H1 (cell line): ENCODE data around the gene ITGB8. TPM values are rescaled to one million over a fixed set of nuclear protein-coding genes. Genes with fewer than 3 reads are reported as not detected.

ENCODE experiments used
- CTCF ChIA-PET: fragments of 300-600 bp; sonication (Branson Sonifier 250); formaldehyde crosslinking; loops from one replicate; lab custom pipeline; 2021; ENCODE audit not compliant: partially characterized antibody; lab: Charles Lee
- POLR2A ChIA-PET: fragments of 300-600 bp; sonication (Branson Sonifier 250); formaldehyde crosslinking; loops from one replicate; lab custom pipeline; 2021; ENCODE audit warnings: inconsistent platforms; ENCODE audit not compliant: partially characterized antibody; lab: Charles Lee
- DNase-seq, 2 experiments: peaks; one replicate each; pipeline versions ENCODE4 v3.0.0 to v3.0.0-alpha.2; 2010 to 2022; ENCODE audit warnings: low spot score in 2 of 2, low read depth in 1 of 2, mixed read lengths in 1 of 2
- FAIRE-seq: peaks from 2 replicates; lab custom pipeline; 2011; peaks lifted over from hg19 to GRCh38; lab: Jason Lieb, UNC
- H2AFZ ChIP-seq: 2 replicates; pipeline ENCODE4 v1.8.1; 2012; ENCODE audit warnings: low read length, inconsistent platforms
- H2AK5ac ChIP-seq: 2 replicates; pipeline ENCODE4 v1.6.1; 2013; ENCODE audit warnings: low read depth, low read length
- H2BK120ac ChIP-seq: replicated peaks from 2 replicates; pipeline ENCODE3; 2013; ENCODE audit warnings: low read depth, low read length, inconsistent platforms
- H2BK12ac ChIP-seq: 2 replicates; pipeline ENCODE4 v1.6.1; 2013; ENCODE audit warnings: low read depth, low read length
- H2BK15ac ChIP-seq: 2 replicates; pipeline ENCODE4 v1.6.1; 2013; ENCODE audit warnings: low read length
- H2BK20ac ChIP-seq: 2 replicates; pipeline ENCODE4 v1.6.1; 2013; ENCODE audit warnings: low read length
- H2BK5ac ChIP-seq: 2 replicates; pipeline ENCODE4 v1.6.1; 2013; ENCODE audit warnings: low read depth, low read length
- H3K14ac ChIP-seq: 2 replicates; pipeline ENCODE4 v1.6.1; 2013; ENCODE audit warnings: inconsistent platforms; ENCODE audit not compliant: insufficient read length
- H3K18ac ChIP-seq: 2 replicates; pipeline ENCODE4 v1.6.1; 2013; ENCODE audit warnings: low read length; ENCODE audit errors: extremely low read depth
- H3K23ac ChIP-seq: 2 replicates; pipeline ENCODE4 v1.6.1; 2013; ENCODE audit warnings: inconsistent platforms; ENCODE audit not compliant: insufficient read length
- H3K23me2 ChIP-seq: 2 replicates; pipeline ENCODE4 v1.6.1; 2013; ENCODE audit warnings: low read depth, low read length
- H3K27ac ChIP-seq: 2 replicates; pipeline ENCODE4 v1.6.1; 2011; ENCODE audit warnings: low read depth, low read length, inconsistent platforms
- H3K27me3 ChIP-seq, 4 experiments: replicated peaks in 1 of 4; 1 replicate in 1 of 4; 2 replicates in 3 of 4; pipeline versions ENCODE4 v1.6.1 to v1.8.1; 2011 to 2013; ENCODE audit warnings: low read length in 3 of 4, mild to moderate bottlenecking in 3 of 4, inconsistent platforms in 2 of 4, mixed read lengths in 2 of 4, moderate library complexity in 1 of 4; ENCODE audit not compliant: control insufficient read depth in 3 of 4, insufficient read depth in 3 of 4; ENCODE audit errors: extremely low read depth in 1 of 4
- H3K36me3 ChIP-seq, 4 experiments: 2 replicates each; pipeline versions ENCODE4 v1.6.1 to v1.8.1; 2011 to 2013; ENCODE audit warnings: mild to moderate bottlenecking in 4 of 4, low read length in 3 of 4, moderate library complexity in 2 of 4, control low read depth in 1 of 4, inconsistent platforms in 1 of 4; ENCODE audit not compliant: insufficient read depth in 4 of 4, control insufficient read depth in 2 of 4
- H3K4ac ChIP-seq: replicated peaks from 2 replicates; pipeline ENCODE3; 2013; ENCODE audit warnings: low read length, low read depth, mixed read lengths, inconsistent platforms; ENCODE audit not compliant: insufficient read length
- H3K4me1 ChIP-seq, 4 experiments: replicated peaks in 1 of 4; 1 replicate in 1 of 4; 2 replicates in 3 of 4; pipeline versions ENCODE4 v1.6.1 to v1.8.1; 2011 to 2013; ENCODE audit warnings: low read length in 3 of 4, inconsistent platforms in 2 of 4, mixed read lengths in 1 of 4; ENCODE audit not compliant: insufficient read depth in 4 of 4, control insufficient read depth in 3 of 4
- H3K4me2 ChIP-seq, 2 experiments: 2 replicates each; pipeline versions ENCODE4 v1.6.1 to v1.8.1; 2011 to 2013; ENCODE audit warnings: low read depth in 2 of 2, low read length in 2 of 2, control low read depth in 1 of 2, inconsistent platforms in 1 of 2, mild to moderate bottlenecking in 1 of 2; ENCODE audit not compliant: insufficient read depth in 1 of 2
- H3K4me3 ChIP-seq, 4 experiments: fragments of 200-600, 300-600 bp in 1 of 4; sonication (generic), shearing (Covaris generic), sonication (Bioruptor Twin) in 1 of 4; 2 replicates each; pipeline versions ENCODE4 v1.5.1 to v1.8.1; 2011 to 2016; ENCODE audit warnings: low read length in 4 of 4, low read depth in 3 of 4, control low read depth in 2 of 4, inconsistent platforms in 2 of 4, mild to moderate bottlenecking in 2 of 4, mixed read lengths in 1 of 4, moderate library complexity in 1 of 4; ENCODE audit not compliant: insufficient read depth in 2 of 4; ENCODE audit errors: extremely low read depth in 1 of 4
- H3K56ac ChIP-seq: replicated peaks from 2 replicates; pipeline ENCODE3; 2013; ENCODE audit warnings: low read depth, mild to moderate bottlenecking, mixed read lengths, low read length, inconsistent platforms; ENCODE audit not compliant: insufficient read length
- H3K79me1 ChIP-seq: 2 replicates; pipeline ENCODE4 v1.6.1; 2013; ENCODE audit warnings: low read depth, low read length, control low read depth
- H3K79me2 ChIP-seq, 2 experiments: 2 replicates each; pipeline versions ENCODE4 v1.6.1 to v1.8.1; 2012 to 2013; ENCODE audit warnings: low read length in 2 of 2, mild to moderate bottlenecking in 2 of 2, inconsistent platforms in 1 of 2; ENCODE audit not compliant: insufficient read depth in 2 of 2, control insufficient read depth in 1 of 2
- H3K9ac ChIP-seq, 4 experiments: replicated peaks in 1 of 4; 1 replicate in 1 of 4; 2 replicates in 3 of 4; pipeline versions ENCODE4 v1.6.1 to v1.8.1; 2011 to 2013; ENCODE audit warnings: low read depth in 3 of 4, low read length in 3 of 4, control low read depth in 2 of 4, mild to moderate bottlenecking in 2 of 4, moderate library complexity in 2 of 4, inconsistent platforms in 1 of 4; ENCODE audit errors: extremely low read depth in 1 of 4
- H3K9me3 ChIP-seq, 2 experiments: 2 replicates each; pipeline versions ENCODE4 v1.6.1 to v1.8.1; 2012 to 2013; ENCODE audit warnings: mild to moderate bottlenecking in 2 of 2, moderate library complexity in 2 of 2, control low read depth in 1 of 2, inconsistent platforms in 1 of 2, low read depth in 1 of 2, low read length in 1 of 2, mixed read lengths in 1 of 2; ENCODE audit not compliant: insufficient read depth in 2 of 2
- H4K20me1 ChIP-seq, 2 experiments: replicated peaks in 1 of 2; 2 replicates each; pipeline versions ENCODE3 to v1.8.1; 2011 to 2013; ENCODE audit warnings: inconsistent platforms in 2 of 2, low read length in 2 of 2, mild to moderate bottlenecking in 1 of 2; ENCODE audit not compliant: insufficient read depth in 2 of 2, control insufficient read depth in 1 of 2
- H4K5ac ChIP-seq: 2 replicates; pipeline ENCODE4 v1.6.1; 2013; ENCODE audit warnings: low read length, low read depth, mixed read lengths, inconsistent platforms; ENCODE audit not compliant: insufficient read length
- H4K8ac ChIP-seq: 2 replicates; pipeline ENCODE4 v1.8.0; 2013; ENCODE audit warnings: mild to moderate bottlenecking, moderate library complexity, low read length, inconsistent platforms; ENCODE audit not compliant: insufficient read depth; ENCODE audit errors: extremely low read depth
- H4K91ac ChIP-seq: replicated peaks from 2 replicates; pipeline ENCODE3; 2013; ENCODE audit warnings: low read length, mixed read lengths, inconsistent platforms; ENCODE audit not compliant: insufficient read length
- CEBPB ChIP-seq: IDR thresholded peaks from 2 replicates; pipeline ENCODE4 v1.6.1; 2012; ENCODE audit warnings: low read depth, low read length
- HDAC2 ChIP-seq, 2 experiments: fragments of 300-600 bp in 1 of 2; sonication (generic) in 1 of 2; IDR thresholded peaks; 2 replicates each; pipeline ENCODE4 v1.6.1; 2011 to 2012; ENCODE audit warnings: low read depth in 2 of 2, low read length in 2 of 2, mild to moderate bottlenecking in 2 of 2, moderate library complexity in 2 of 2, borderline replicate concordance in 1 of 2, inconsistent platforms in 1 of 2
- NRF1 ChIP-seq: IDR thresholded peaks from 2 replicates; pipeline ENCODE4 v1.6.1; 2011; ENCODE audit warnings: mild to moderate bottlenecking, low read depth, low read length, improper control_type of control experiment
- RAD21 ChIP-seq, 2 experiments: IDR thresholded peaks in 1 of 2; conservative IDR thresholded peaks in 1 of 2; 2 replicates each; pipeline ENCODE4 v1.6.1; 2011; ENCODE audit warnings: low read depth in 2 of 2, low read length in 2 of 2, improper control_type of control experiment in 1 of 2, inconsistent platforms in 1 of 2, mild to moderate bottlenecking in 1 of 2, moderate library complexity in 1 of 2
- WGBS, 2 experiments: shearing (Covaris generic) in 1 of 2; methylation state at CpG; one replicate each; pipeline versions ENCODE4 v1.1.6 to v1.1.7; 2013 to 2015; ENCODE audit warnings: low lambda C conversion rate in 2 of 2, mixed read lengths in 2 of 2, inconsistent platforms in 1 of 2, low coverage in 1 of 2, missing lambda C conversion rate in 1 of 2; ENCODE audit not compliant: insufficient replicate concordance in 2 of 2, insufficient coverage in 1 of 2, insufficient read length in 1 of 2; ENCODE audit errors: extremely low coverage in 1 of 2, missing lambda C conversion rate in 1 of 2; 5-methylcytosine and 5-hydroxymethylcytosine counted together
- polyA plus RNA-seq, 7 experiments: library from polyadenylated mRNA; depleted of rRNA in 3 of 7; stranded (reverse) in 5 of 7; unstranded in 2 of 7; fragments of >200 nt in 5 of 7; fragments of 200-250 nt in 2 of 7; gene quantifications; 1 replicate in 5 of 7; 2 replicates in 1 of 7; 4 replicates in 1 of 7; pipeline versions ENCODE4 v1.2.1 to v1.2.3, GENCODE V29; 2011 to 2013; ENCODE audit warnings: missing spikeins in 2 of 7, mixed read lengths in 2 of 7
- total RNA-seq: library from RNA; stranded (reverse); fragmentation: NEBNext Ultra II Directional; extraction: Animal tissue kit (Norgen Biotek cat#: 25700); gene quantifications from 2 replicates; pipeline ENCODE4 v1.2.1, GENCODE V29; 2021
- TF ChIP-seq, protein P1 (sequence below), 3 experiments: IDR thresholded peaks; 1 replicate in 2 of 3; 2 replicates in 1 of 3; pipeline versions ENCODE4 v1.5.1 to v1.6.1; 2011; ENCODE audit warnings: low read length in 3 of 3, mild to moderate bottlenecking in 3 of 3, inconsistent platforms in 2 of 3, low read depth in 1 of 3, moderate library complexity in 1 of 3; ENCODE audit not compliant: insufficient read depth in 1 of 3; ENCODE audit errors: control extremely low read depth in 1 of 3

The ITGB8 gene
- total and polyA plus RNA-seq, 2 of the 8 experiments (the other 6 are each of a cell fraction or from before 2014, with no cell fraction given): 1.2 to 3.6 TPM

DNA sequence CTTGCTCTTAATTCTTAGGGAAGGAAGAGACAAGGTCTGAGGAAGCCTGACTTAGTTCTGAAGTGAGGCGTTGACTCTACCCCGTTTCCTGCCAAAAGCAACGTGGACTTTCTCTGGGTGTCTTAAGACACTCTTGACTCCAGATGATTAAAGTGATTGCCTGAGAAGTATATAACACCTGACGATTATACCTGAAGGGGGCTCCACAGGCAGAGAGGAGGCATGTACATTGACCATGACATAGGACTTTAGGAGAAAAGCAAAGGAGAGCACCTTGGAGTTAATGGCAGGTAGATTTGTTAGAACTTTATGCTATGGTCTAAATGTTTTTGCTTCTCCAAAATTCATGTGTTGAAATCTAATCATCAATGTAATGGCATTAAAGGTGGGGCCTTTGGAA lies 15.9 kb downstream of the ITGB8 start:
- Histone ChIP-seq H3K18ac (no peak overlapping the region), H2AFZ (no peak overlapping the region), H3K4me3 (no peak overlapping the region), H3K56ac (no peak overlapping the region), H4K20me1 (no peaks in the 10 kb centered on the region), H2BK5ac (no peak overlapping the region), H3K27me3 (no peaks in the 10 kb centered on the region), H4K5ac (no peak overlapping the region), H3K4me2 (no peak overlapping the region), H4K8ac (no peak overlapping the region), H3K23ac (no peak overlapping the region), H3K27ac (no peak overlapping the region), H3K9me3 (no peaks in the 10 kb centered on the region), H3K79me2 (no peaks in the 10 kb centered on the region), H2BK12ac (no peak overlapping the region), H3K14ac (no peak overlapping the region), H4K91ac (no peak overlapping the region), H3K79me1 (no peaks in the 10 kb centered on the region; the same call in 1 of the 2 replicates), H2BK120ac (no peak overlapping the region), H2BK20ac (no peak overlapping the region), H2BK15ac (no peak overlapping the region), H3K9ac (no peak overlapping the region), H3K23me2 (no peaks in the 10 kb centered on the region), H3K4me1 (peaks cover 0 to under 1% (median 0%) of the 10 kb centered on the region in 4 experiments; a peak in 3 of 7 replicates), H3K4ac (no peak overlapping the region), H2AK5ac (no peak overlapping the region), H3K36me3 (no peaks in the 10 kb centered on the region)
- ChIA-PET CTCF (no interaction called here), POLR2A (no interaction called here)
- FAIRE-seq (no peak), DNase-seq (no peak)
- no peak for TF ChIP-seq HDAC2 (IDR thresholded peaks at IDR 0.05; ENCODE audit: borderline replicate concordance in 1 of 2, low read depth in 2 of 2, low read length in 2 of 2)
- TF ChIP-seq, protein P1, sequence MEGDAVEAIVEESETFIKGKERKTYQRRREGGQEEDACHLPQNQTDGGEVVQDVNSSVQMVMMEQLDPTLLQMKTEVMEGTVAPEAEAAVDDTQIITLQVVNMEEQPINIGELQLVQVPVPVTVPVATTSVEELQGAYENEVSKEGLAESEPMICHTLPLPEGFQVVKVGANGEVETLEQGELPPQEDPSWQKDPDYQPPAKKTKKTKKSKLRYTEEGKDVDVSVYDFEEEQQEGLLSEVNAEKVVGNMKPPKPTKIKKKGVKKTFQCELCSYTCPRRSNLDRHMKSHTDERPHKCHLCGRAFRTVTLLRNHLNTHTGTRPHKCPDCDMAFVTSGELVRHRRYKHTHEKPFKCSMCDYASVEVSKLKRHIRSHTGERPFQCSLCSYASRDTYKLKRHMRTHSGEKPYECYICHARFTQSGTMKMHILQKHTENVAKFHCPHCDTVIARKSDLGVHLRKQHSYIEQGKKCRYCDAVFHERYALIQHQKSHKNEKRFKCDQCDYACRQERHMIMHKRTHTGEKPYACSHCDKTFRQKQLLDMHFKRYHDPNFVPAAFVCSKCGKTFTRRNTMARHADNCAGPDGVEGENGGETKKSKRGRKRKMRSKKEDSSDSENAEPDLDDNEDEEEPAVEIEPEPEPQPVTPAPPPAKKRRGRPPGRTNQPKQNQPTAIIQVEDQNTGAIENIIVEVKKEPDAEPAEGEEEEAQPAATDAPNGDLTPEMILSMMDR (IDR thresholded peaks at IDR 0.05; ENCODE audit: control extremely low read depth in 1 of 3, insufficient read depth in 1 of 3, low read depth in 1 of 3, low read length in 3 of 3): peak in 2 of 3 experiments; percentile 11 to 14; a peak in 1 of 4 replicates
- TF ChIP-seq CEBPB: no peak
- TF ChIP-seq NRF1: no peak
- TF ChIP-seq RAD21 (IDR thresholded peaks at IDR 0.05 in 1 of 2, conservative IDR thresholded peaks at IDR 0.05 in 1 of 2; ENCODE audit: low read depth in 2 of 2, low read length in 2 of 2): peak; percentile 12 to 40; a peak in 2 of 4 replicates
- 82% methylated on average over 4 of the region's 4 CpGs; no CpG with 5 or more reads in 1 of the 2 experiments for WGBS, 2 experiments
